ENCODE results near the gene ZNF586.

The ZNF586 gene

GRCh38 chr19:57825511-57825910 is 56.0 kb downstream of the ZNF586 start:
- TF ChIP-seq, protein P1, sequence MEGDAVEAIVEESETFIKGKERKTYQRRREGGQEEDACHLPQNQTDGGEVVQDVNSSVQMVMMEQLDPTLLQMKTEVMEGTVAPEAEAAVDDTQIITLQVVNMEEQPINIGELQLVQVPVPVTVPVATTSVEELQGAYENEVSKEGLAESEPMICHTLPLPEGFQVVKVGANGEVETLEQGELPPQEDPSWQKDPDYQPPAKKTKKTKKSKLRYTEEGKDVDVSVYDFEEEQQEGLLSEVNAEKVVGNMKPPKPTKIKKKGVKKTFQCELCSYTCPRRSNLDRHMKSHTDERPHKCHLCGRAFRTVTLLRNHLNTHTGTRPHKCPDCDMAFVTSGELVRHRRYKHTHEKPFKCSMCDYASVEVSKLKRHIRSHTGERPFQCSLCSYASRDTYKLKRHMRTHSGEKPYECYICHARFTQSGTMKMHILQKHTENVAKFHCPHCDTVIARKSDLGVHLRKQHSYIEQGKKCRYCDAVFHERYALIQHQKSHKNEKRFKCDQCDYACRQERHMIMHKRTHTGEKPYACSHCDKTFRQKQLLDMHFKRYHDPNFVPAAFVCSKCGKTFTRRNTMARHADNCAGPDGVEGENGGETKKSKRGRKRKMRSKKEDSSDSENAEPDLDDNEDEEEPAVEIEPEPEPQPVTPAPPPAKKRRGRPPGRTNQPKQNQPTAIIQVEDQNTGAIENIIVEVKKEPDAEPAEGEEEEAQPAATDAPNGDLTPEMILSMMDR (IDR thresholded peaks at IDR 0.05; ENCODE audit: extremely low read depth, insufficient read depth, missing control alignments): no peak
- in situ Hi-C loops (cut with MboI; ENCODE audit: low pct_unique_long_range_greater_than_20kb, low sequenced_read_pairs, unreplicated experiment): no loop called here
- no peak for DNase-seq (ENCODE audit: low spot score)

GRCh38 chr19:57829316-57829715 is 59.8 kb downstream of the ZNF586 start:
- TF ChIP-seq, protein P1 (IDR thresholded peaks at IDR 0.05; ENCODE audit: extremely low read depth, insufficient read depth, missing control alignments): no peak
- no peak for DNase-seq (ENCODE audit: low spot score)
- in situ Hi-C loops (cut with MboI; ENCODE audit: low pct_unique_long_range_greater_than_20kb, low sequenced_read_pairs, unreplicated experiment): no loop called here

DNA sequence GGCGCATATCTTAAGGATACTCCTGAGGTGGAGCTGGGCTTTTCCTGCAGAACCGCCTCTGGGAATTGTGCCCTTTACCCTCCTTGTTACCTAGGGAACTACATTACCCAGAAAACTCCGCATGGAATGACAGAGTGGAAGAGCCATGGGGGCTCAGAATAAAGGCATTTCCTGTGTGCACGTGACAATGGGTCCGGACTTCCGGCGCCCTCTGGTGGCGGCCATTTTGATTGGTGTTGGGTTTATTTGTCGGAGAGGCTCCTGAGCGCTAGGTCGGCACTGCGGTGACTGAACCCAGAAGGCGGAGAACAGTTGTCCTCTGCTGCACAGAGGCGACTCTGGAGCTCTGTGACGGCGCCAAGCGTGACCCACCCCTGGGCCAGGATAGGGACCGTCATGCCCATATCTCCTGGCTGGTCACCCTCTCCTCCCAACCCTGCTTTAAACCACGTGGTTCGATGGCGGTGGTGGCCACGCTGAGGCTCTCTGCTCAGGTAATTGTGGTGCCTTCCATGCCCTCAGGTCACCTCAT is 60.7 kb downstream of the ZNF586 start, which contains the start of gene ZNF587B:
ZNF587B (plus strand) TSS at position 229 of the 532 bp plus-strand sequence; CDS start at position 459, 230 bp downstream.
- no peak for DNase-seq (ENCODE audit: low spot score)

More for the DNA sequence above, 60.7 kb downstream of the ZNF586 start, which contains the start of gene ZNF587B:
- in situ Hi-C loops (cut with MboI; ENCODE audit: low pct_unique_long_range_greater_than_20kb, low sequenced_read_pairs, unreplicated experiment): no loop called here
- TF ChIP-seq, protein P1 (IDR thresholded peaks at IDR 0.05; ENCODE audit: extremely low read depth, insufficient read depth, missing control alignments): no peak
